Right cardiac atrium (tissue), 5 donors: ENCODE data around the gene RMDN3. TPM values are rescaled to one million over a fixed set of nuclear protein-coding genes. Genes with fewer than 3 reads are reported as not detected.

Source experiments
- ATAC-seq, 2 donors: fragments of 200-7000 bp; cut with Tn5 transposase; one replicate each; pipeline versions ENCODE4 v1.8.0 to v1.9.1; 2020; ENCODE audit warnings: moderate library complexity in 2 of 2, mild to moderate bottlenecking in 1 of 2
- DNase-seq, 3 donors: peaks; one replicate each; pipeline ENCODE4 v3.0.0-alpha.2; 2020
- H3K27ac ChIP-seq: one replicate; pipeline ENCODE4 v1.5.1; 2013; ENCODE audit warnings: mild to moderate bottlenecking, low read length, control low read depth, moderate library complexity
- H3K27me3 ChIP-seq: one replicate; pipeline ENCODE4 v1.6.1; 2013; ENCODE audit not compliant: control insufficient read depth, insufficient read depth
- H3K4me1 ChIP-seq: one replicate; pipeline ENCODE4 v1.6.1; 2013; ENCODE audit warnings: low read length; ENCODE audit not compliant: control insufficient read depth, insufficient read depth
- H3K4me3 ChIP-seq: one replicate; pipeline ENCODE4 v1.5.1; 2013; ENCODE audit warnings: low read length, control low read depth
- H3K9me3 ChIP-seq: one replicate; pipeline ENCODE4 v1.6.1; 2013; ENCODE audit warnings: low read length; ENCODE audit not compliant: control insufficient read depth
- WGBS: extraction: QIAGEN DNeasy Blood & Tissue Kit; methylation state at CpG from one replicate; pipeline ENCODE4 v1.1.7; 2013; 5-methylcytosine and 5-hydroxymethylcytosine counted together
- intact Hi-C, 4 donors: fragments of 100-400 bp; cut with DNase I; formaldehyde crosslinking; loops; one replicate each; pipeline versions ENCODE4 v1.11.0 to v1.14.0; 2022 to 2023
- polyA plus RNA-seq: library from polyadenylated mRNA; stranded (reverse); fragments of 200-250 nt; gene quantifications from one replicate; pipeline ENCODE4 v1.2.3, GENCODE V29; 2013
- total RNA-seq, 4 donors: library from RNA; stranded (reverse); fragmentation: NEBNext Ultra II Directional; extraction: Animal tissue kit (Norgen Biotek cat#: 25700); gene quantifications; one replicate each; pipeline ENCODE4 v1.2.1, GENCODE V29; 2021
- donor health status: healthy with polysubstance abuse.
- donor health status: DM: no; HTN: yes; CAD: no.
- donor health status: DM: no; HTN: no; CAD: no.
- donor health status: DM: no; HTN: yes; CAD: no; lungs with severe emphysema.
- donor health status: DM: yes; HTN: yes; CAD: no.

RMDN3 gene
- total and polyA plus RNA-seq, 5 donors = 15.4 to 21.0 (median 17.6) TPM

DNA sequence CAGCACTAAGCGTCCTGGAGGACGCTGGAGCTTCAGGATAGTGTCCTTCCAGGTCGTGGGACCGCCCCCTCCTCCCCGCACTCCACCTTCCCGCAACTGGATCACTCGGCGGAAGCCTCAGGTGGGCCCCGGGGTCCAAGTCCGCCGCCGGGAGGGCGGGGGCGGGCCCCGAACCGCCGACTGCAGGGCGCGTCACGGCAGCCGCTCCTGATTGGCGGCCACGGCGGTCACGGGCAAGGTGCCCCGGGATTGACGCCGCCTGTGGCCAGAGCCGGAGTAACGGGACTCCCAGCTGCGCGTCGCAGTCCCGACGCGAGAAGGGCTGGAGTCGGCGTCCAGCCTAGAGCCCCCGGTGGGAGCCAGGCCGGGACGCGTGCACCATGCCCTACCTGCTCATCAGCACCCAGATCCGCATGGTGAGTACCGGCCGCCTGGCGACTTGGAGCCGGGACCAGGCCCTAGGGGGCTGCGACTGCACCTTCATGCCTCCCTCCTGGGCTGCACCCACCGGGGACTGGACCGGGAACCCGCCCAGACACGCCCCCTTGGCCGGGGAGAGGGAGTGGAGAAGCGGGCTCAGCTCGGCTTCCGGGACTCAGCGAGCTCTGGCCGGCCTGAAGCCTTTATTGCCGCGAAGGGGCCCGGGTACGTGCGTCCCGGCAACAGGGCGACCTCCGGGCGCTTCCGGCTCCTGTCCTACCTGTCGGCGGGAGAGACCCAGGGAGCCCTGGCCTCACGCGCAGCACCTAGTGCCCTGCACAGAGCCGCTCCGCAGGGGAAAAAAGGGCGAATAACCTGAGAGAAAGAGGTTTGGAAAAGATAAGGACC, 9.0 kb upstream of the RMDN3 start, which contains the start of gene GCHFR:
Gene GCHFR, plus strand, starts transcription at position 268 of the 828 bp plus-strand sequence. Its CDS starts 113 bp downstream, at position 381.
- H3K27ac ChIP-seq = peak within 1 kb of the TSS; percentile 30
- peak within 1 kb of the TSS; percentile 34 for H3K4me3 ChIP-seq
- DNase-seq = peak; percentile 84 to 94 (median 93)
- under 1% methylated on average over 75 of the region's 75 CpGs for WGBS
- no peaks in the 10 kb centered on the region for H3K9me3 ChIP-seq
- peak; percentile 75 to 81 for ATAC-seq
- no peaks in the 10 kb centered on the region for H3K4me1 ChIP-seq
- intact Hi-C loops = no loop called here
- H3K27me3 ChIP-seq = no peaks in the 10 kb centered on the region

DNA sequence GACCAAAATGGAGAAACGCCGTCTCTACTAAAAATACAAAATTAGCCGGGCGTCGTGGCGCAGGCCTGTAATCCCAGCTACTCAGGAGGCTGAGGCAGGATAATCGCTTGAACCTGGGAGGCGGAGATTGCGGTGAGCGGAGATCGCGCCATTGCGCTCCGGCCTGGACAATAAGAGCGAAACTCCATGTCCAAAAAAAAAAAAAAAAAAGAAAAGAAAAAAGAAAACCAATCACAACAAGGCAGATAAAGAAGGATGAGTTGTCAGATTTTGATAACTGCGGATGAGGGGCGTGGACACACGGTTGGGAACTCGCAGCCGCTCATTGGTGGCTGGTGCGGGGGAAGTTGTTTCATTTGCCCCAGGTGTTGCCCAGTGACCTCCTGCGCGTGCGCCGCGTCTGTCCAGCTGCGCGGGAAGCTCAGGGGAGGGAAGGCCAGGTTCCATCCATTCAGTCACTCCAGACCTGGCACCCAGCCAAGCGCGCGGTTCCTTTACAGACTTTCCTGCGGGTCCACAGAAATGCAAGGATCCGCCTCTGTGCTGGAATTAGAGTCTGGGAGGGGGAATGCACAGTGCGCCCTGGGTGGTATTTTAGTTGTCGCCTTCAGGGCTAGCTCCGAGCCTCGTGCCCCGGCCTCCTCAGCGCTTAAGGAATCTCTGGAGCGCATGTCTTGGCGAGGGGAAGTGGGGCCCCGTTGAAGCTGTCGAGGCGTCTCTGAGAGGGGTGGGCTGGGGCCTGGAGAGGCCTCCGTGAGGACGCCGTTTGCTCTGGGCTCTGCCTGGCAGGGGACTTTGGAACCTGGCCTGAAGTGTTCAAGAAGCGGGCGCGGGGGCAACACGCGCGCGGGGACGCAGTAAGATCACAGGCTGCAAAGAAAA, 8.1 kb upstream of the RMDN3 start:
- Histone ChIP-seq H3K9me3 (no peaks in the 10 kb centered on the region), H3K27me3 (no peaks in the 10 kb centered on the region), H3K4me1 (no peaks in the 10 kb centered on the region), H3K4me3 (peak overlapping the region; percentile 34), H3K27ac (no peak overlapping the region)
- intact Hi-C loops = no loop called here
- DNase-seq = peak; percentile 67 to 91 (median 88)
- WGBS = 30% methylated on average over 55 of the region's 55 CpGs
- peak; percentile 8 to 11 for ATAC-seq

DNA sequence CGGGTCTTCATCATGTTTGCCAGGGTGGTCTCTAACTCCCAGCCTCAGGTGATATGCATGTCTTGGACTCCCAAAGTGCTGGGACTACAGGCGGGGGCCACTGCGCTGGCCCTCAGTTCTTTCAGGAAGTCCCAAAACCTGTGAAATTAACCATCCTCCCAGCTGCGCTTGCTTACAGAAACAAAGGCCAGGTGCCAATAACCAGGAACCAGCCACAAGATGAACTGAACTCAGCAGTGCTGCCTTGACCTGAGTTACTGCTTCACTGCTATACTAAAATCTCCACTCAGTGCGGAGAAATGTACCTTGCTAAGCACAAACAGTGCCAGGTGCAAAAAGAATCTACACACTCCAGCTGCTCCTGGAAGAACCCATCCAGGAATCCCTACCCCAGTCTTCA, 4.9 kb upstream of the RMDN3 start:
- no peaks in the 10 kb centered on the region for H3K4me1 ChIP-seq
- H3K27me3 ChIP-seq = no peaks in the 10 kb centered on the region
- H3K4me3 ChIP-seq = no peak overlapping the region
- WGBS = 95% methylated on average over 5 of the region's 5 CpGs
- no peak overlapping the region for H3K27ac ChIP-seq
- DNase-seq (no peak), ATAC-seq (no peak)
- H3K9me3 ChIP-seq = no peaks in the 10 kb centered on the region
- intact Hi-C loops = no loop called here

DNA sequence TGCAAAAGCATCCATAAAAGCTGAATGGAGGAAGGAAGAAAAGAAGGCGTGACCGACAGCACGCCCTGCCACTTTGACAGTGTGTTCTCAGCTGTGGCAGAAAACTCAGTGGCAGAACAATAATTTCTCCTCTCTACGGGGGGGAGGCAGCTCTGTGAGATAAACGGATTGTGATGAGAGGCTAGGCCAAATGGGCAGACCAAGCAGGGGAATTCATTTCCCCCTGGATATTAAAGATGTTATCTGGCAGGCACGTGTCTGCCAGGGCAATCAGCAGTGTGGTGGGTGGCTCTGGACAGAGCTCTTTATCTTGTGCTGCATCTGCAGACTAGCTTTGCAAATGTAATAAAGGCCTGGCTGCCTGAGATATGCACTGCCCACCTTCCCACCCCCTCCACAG, 1.9 kb upstream of the RMDN3 start:
- Histone ChIP-seq H3K4me3 (no peak overlapping the region), H3K4me1 (no peaks in the 10 kb centered on the region), H3K9me3 (no peaks in the 10 kb centered on the region), H3K27ac (no peak overlapping the region), H3K27me3 (no peaks in the 10 kb centered on the region)
- intact Hi-C loops = no loop called here
- DNase-seq = no peak
- 47% methylated on average over 6 of the region's 6 CpGs for WGBS
- ATAC-seq = no peak

DNA sequence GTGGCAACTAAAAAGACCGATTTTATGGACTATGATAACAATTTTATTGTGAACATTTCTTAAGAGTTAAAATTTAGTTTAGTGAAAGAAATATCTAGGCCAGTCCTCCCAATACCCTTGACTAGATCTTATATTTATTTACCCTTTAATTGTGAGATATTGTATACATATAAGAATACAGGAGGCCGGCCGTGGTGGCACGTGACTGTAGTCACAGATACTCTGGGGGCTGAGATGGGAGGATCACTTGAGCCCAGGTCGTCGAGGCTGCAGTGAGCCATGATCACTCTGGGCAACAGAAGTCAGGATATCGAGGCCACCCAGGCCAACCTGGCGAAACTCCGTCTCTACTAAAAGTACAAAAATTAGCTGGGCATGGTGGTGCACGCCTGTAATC, 756 bp upstream of the RMDN3 start:
- no peaks in the 10 kb centered on the region for H3K4me1 ChIP-seq
- ATAC-seq (no peak), DNase-seq (no peak)
- peak overlapping the region; percentile 88 for H3K4me3 ChIP-seq
- intact Hi-C loops = no loop called here
- WGBS = 72% methylated on average over 10 of the region's 10 CpGs
- no peak overlapping the region for H3K27ac ChIP-seq
- H3K9me3 ChIP-seq = no peaks in the 10 kb centered on the region
- no peaks in the 10 kb centered on the region for H3K27me3 ChIP-seq

DNA sequence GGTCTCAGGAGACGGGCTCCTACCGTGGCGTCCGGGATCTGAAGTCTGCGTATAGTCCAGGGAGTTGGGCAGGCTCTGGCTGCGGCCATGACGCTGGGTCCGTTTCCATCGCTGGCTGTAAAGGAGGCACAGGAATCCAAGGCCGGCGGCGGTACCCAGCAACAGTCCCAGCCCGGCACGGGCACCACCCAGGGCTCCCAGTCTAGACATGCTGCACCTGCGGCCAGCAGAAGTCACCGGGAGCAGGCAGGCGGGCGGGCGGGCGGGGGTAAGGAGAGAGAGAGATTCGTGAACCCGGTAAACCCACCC, 526 bp downstream of the RMDN3 start:
- Histone ChIP-seq H3K4me1 (no peaks in the 10 kb centered on the region), H3K9me3 (no peaks in the 10 kb centered on the region), H3K27me3 (no peaks in the 10 kb centered on the region), H3K27ac (peak overlapping the region; percentile 59), H3K4me3 (peak overlapping the region; percentile 88)
- ATAC-seq = peak; percentile 33 to 45
- under 1% methylated on average over 22 of the region's 22 CpGs for WGBS
- intact Hi-C loops = no loop called here
- no peak for DNase-seq

DNA sequence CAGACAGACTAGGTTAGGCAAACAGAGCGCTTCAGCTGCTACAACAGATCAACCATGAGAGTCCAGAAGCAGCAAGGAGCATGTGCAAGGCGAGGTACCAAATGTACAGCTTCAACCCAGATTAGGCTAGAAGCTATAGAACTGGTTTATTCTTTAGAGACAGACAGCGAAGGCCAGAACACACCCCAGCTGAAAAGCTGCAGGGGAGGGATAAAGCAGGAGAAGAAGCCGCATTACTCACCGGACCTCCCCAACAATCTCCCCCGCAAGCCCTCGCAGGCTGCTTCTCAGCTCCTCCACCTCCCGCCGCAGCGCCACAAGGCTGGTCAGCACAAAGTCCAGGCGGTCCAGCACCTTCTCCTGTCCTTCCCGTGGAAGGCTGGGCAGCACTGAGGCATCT, 3.3 kb downstream of the RMDN3 start:
- H3K9me3 ChIP-seq = no peaks in the 10 kb centered on the region
- H3K27me3 ChIP-seq = no peaks in the 10 kb centered on the region
- no peaks in the 10 kb centered on the region for H3K4me1 ChIP-seq
- intact Hi-C loops = no loop called here
- no peak for ATAC-seq
- no peak for DNase-seq
- 93% methylated on average over 12 of the region's 12 CpGs for WGBS
- no peak overlapping the region for H3K4me3 ChIP-seq
- H3K27ac ChIP-seq = no peak overlapping the region

DNA sequence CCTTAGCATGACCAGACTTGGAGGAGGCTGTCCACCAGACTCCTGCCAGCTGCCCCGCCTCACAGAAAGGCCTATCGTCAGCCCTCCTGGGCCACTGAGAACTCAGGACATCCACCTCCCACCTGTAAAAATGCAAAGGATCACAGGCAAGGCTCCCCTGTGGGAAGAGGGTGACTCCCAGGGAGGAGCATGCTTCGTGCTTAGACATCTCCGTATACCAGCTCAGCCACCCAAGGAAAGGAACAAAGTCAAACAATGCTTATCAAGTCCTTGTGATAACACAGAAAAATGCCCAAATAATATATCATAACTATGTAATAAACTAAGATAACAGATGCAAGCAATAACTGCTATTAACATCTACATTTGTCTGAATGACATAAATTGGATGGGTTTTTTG, 4.2 kb downstream of the RMDN3 start:
- ATAC-seq = no peak
- Histone ChIP-seq H3K27ac (no peak overlapping the region), H3K9me3 (no peaks in the 10 kb centered on the region), H3K4me1 (no peaks in the 10 kb centered on the region), H3K27me3 (no peaks in the 10 kb centered on the region), H3K4me3 (no peak overlapping the region)
- WGBS = 92% methylated on average over 4 of the region's 4 CpGs
- intact Hi-C loops = no loop called here
- DNase-seq = no peak

DNA sequence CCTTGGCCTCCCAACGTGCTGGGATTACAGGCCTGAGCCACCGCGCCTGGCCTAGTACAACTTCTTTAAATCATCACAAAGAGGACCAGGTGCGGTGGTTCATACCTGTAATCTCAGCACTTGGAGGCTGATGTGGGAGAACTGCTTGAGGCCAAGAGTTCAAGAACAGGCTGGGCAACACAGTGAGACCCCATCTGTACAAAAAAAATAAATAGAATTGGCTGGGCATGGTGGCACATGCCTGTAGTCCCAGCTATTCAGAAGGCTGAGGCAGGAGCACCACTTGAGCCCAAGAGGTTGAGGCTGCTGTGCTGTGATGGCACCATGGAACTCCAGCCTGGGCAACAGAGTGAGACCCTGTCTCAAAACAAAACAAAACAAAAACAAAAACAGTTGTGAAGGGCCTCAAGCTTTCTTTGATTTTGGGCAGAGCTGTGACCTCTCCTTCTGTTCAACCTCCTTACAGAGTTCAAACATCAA, 5.9 kb downstream of the RMDN3 start:
- no peaks in the 10 kb centered on the region for H3K9me3 ChIP-seq
- no peak overlapping the region for H3K4me3 ChIP-seq
- no peak overlapping the region for H3K27ac ChIP-seq
- 96% methylated on average over 4 of the region's 4 CpGs for WGBS
- no peak for DNase-seq
- ATAC-seq = no peak
- no peaks in the 10 kb centered on the region for H3K4me1 ChIP-seq
- intact Hi-C loops = no loop called here
- no peaks in the 10 kb centered on the region for H3K27me3 ChIP-seq

DNA sequence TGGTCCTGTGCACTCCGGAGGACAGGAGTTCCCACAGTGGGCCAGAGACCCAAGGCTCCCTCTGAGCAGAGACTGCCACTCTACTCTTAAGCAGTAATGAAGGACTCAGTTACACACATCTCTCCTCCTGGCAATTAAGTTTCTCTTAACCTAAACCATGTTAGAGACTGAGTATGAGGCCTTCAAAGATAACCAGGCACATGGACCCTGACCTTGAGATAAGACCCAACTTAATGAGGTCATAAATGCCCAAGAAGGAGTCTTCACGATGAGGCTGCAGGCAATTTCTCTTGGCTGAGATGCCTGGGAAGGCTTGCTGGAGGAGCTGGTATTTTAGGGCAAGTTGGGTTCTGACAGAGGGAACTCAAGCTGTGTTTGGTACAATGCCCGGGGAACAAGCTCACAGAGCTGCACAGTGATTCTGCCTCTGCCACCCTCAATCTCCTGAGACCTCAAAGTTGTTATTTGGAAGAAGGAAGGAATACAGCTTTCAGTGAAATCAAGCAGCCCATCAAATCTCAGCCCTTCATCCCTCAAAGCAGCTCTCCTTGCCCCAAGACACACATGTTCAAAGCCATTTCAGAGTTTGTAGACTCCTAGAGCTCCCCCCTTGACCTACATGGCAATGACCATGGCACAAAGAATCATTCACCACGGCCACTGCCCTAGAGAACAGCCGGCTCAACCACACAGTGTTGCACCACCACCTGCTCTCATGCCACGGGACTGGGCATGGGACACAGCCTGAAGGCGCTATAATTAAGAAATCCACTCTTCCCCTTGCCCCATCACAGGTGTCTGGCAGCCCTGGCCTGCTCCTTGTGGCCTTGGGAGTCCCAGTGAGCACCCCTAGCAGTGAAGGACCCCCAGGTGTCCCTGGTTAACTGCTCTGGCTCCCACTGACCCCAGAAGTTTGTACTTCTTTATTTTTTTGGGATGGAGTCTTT, 7.1 kb downstream of the RMDN3 start:
- Histone ChIP-seq H3K4me1 (peaks cover 2% of the 10 kb centered on the region), H3K27me3 (no peaks in the 10 kb centered on the region), H3K4me3 (no peak overlapping the region), H3K27ac (no peak overlapping the region), H3K9me3 (no peaks in the 10 kb centered on the region)
- WGBS = 77% methylated on average over 7 of the region's 7 CpGs
- DNase-seq (no peak), ATAC-seq (no peak)
- intact Hi-C loops = no loop called here
